Measurements from ENCODE around the gene ING2. TPM values are rescaled to one million over a fixed set of nuclear protein-coding genes. Genes with fewer than 3 reads are reported as not detected.
A peak's percentile ranks its signal among the peaks of the same experiment; 100 is the strongest.

The ING2 gene
- total RNA-seq, 1 experiment from 2014 or later, result 7.5 TPM

DNA sequence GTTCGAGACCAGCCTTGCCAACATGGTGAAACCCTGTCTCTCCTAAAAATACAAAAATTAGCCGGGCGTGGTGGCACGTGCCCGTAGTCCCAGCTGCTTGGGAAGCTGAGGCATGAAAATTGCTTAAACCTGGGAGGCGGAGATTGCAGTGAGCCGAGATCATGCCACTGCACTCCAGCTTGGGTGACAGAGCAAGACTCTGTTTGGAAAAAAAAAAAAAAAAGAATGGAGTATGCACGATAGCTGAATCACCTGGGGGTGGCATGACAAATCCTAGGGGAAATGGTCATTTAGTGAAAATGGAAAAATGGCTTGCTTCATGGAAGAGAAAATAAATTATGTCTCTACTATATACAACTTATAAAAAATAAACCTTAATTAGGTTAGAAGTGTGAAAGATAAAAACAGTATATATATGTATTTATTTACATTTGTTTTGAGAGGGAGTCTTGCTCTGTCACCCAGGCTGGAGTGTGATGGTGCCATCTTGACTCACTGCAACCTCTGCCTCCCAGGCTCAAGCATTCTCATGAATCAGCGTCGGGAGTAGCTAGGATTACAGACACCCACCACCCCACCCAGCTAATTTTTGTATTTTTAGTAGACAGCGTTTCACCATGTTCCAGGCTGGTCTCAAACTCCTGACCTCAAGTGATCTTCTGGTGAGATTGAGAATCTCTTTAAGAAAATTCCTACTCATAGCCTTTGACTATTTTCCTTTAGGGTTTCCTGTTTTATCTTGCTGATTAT, 19.3 kb upstream of the ING2 start:
- Histone ChIP-seq H3K4me1 (ENCODE audit: low read length) (no peaks in the 10 kb centered on the region), H3K4me2 (ENCODE audit: low read depth, low read length, poor library complexity, severe bottlenecking) (no peak overlapping the region), H3K9me3 (ENCODE audit: low read length) (no peaks in the 10 kb centered on the region), H3K4me3 (ENCODE audit: low read length) (no peak overlapping the region), H4K20me1 (ENCODE audit: insufficient read depth, low read depth, low read length) (no peaks in the 10 kb centered on the region), H3K36me3 (ENCODE audit: insufficient read depth, low read length) (no peaks in the 10 kb centered on the region), H3K9me2 (replicated peaks; ENCODE audit: insufficient read depth, low read length) (no peaks in the 10 kb centered on the region), H2AFZ (ENCODE audit: low read length) (no peak overlapping the region), H3K79me2 (ENCODE audit: low read length) (no peaks in the 10 kb centered on the region), H3K9ac (ENCODE audit: low read length) (no peak overlapping the region), H3K27me3 (ENCODE audit: low read length) (no peaks in the 10 kb centered on the region), H3K27ac (ENCODE audit: low read length) (no peak overlapping the region)
- no peak for DNase-seq

DNA sequence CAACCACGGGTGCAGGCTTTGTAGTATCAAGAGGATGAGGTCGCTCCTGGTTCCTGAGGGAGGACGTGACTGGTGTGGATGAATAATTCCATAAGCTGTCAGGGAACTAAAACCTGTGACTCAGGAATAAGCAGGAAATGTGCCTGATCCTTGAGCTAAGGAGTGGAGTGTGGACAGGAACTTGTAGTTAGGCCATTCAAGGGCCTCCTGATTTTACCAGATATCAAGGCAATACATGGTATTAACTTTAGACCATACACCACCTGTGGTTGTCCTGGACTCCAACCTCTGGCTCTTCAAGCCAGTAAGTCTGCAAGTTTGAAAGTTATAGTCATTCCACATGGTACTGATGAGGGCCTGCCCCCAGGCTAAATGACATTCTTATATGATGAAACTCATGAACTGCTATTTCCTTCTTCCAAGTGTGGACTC, 12.1 kb upstream of the ING2 start:
- H2AFZ ChIP-seq (ENCODE audit: low read length), result no peak overlapping the region
- H3K79me2 ChIP-seq (ENCODE audit: low read length), result no peaks in the 10 kb centered on the region
- no peaks in the 10 kb centered on the region for H3K4me1 ChIP-seq (ENCODE audit: low read length)
- no peaks in the 10 kb centered on the region for H3K27me3 ChIP-seq (ENCODE audit: low read length)
- DNase-seq, result no peak
- H3K9me2 ChIP-seq (replicated peaks; ENCODE audit: insufficient read depth, low read length), result no peaks in the 10 kb centered on the region
- H3K9ac ChIP-seq (ENCODE audit: low read length), result no peak overlapping the region
- no peak overlapping the region for H3K27ac ChIP-seq (ENCODE audit: low read length)
- no peaks in the 10 kb centered on the region for H3K9me3 ChIP-seq (ENCODE audit: low read length)
- H4K20me1 ChIP-seq (ENCODE audit: insufficient read depth, low read depth, low read length), result no peaks in the 10 kb centered on the region
- H3K36me3 ChIP-seq (ENCODE audit: insufficient read depth, low read length), result no peaks in the 10 kb centered on the region
- no peak overlapping the region for H3K4me3 ChIP-seq (ENCODE audit: low read length)
- no peak overlapping the region for H3K4me2 ChIP-seq (ENCODE audit: low read depth, low read length, poor library complexity, severe bottlenecking)

DNA sequence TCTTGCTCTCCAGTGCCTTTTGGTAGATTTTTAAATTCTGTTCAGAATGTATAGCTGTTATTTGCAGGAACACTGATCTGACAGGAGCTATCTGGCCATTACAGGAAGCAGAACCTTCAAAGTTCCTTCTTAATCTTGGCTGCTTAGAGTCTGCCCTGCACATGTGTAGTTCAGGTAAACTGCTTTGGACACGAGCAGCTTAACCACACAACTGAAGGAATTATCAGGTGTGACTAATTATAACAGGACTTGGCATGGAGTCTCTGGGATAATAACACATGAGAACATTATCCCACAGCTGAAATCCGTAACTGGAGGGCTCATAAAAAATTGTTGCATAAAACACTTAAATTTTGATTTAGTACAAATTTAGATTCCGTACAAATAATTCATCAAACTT, 11.6 kb upstream of the ING2 start:
- Histone ChIP-seq H3K9ac (ENCODE audit: low read length) (no peak overlapping the region), H2AFZ (ENCODE audit: low read length) (no peak overlapping the region), H3K36me3 (ENCODE audit: insufficient read depth, low read length) (no peaks in the 10 kb centered on the region), H4K20me1 (ENCODE audit: insufficient read depth, low read depth, low read length) (no peaks in the 10 kb centered on the region), H3K4me2 (ENCODE audit: low read depth, low read length, poor library complexity, severe bottlenecking) (no peak overlapping the region), H3K27me3 (ENCODE audit: low read length) (no peaks in the 10 kb centered on the region), H3K27ac (ENCODE audit: low read length) (no peak overlapping the region), H3K79me2 (ENCODE audit: low read length) (no peaks in the 10 kb centered on the region), H3K9me2 (replicated peaks; ENCODE audit: insufficient read depth, low read length) (no peaks in the 10 kb centered on the region), H3K9me3 (ENCODE audit: low read length) (no peaks in the 10 kb centered on the region), H3K4me1 (ENCODE audit: low read length) (no peaks in the 10 kb centered on the region), H3K4me3 (ENCODE audit: low read length) (no peak overlapping the region)
- DNase-seq, result no peak

DNA sequence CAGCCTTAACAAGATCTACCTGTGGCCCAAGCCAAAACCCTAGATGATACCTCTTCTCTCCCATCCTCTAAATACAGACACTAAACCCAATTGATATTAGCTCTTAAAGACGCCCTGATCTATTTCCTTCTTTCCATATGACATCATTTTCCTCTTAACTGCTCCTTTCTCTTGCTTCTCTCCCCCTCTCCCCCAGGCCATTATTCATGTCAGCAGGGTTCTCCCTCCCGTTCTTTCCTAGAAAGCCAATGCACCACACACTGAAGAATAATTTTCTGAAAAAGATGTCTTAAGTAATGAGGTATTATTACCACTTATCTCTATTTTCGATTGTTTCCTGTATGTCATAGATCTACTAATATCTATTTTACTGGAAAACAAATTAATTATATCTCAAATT, 9.7 kb upstream of the ING2 start:
- no peak for DNase-seq
- H3K9me2 ChIP-seq (replicated peaks; ENCODE audit: insufficient read depth, low read length), result no peaks in the 10 kb centered on the region
- H2AFZ ChIP-seq (ENCODE audit: low read length), result no peak overlapping the region
- H3K79me2 ChIP-seq (ENCODE audit: low read length), result peaks cover 6% of the 10 kb centered on the region; the same call in 1 of the 2 replicates
- H3K27ac ChIP-seq (ENCODE audit: low read length), result no peak overlapping the region
- H3K4me2 ChIP-seq (ENCODE audit: low read depth, low read length, poor library complexity, severe bottlenecking), result no peak overlapping the region
- no peaks in the 10 kb centered on the region for H3K36me3 ChIP-seq (ENCODE audit: insufficient read depth, low read length)
- no peaks in the 10 kb centered on the region for H4K20me1 ChIP-seq (ENCODE audit: insufficient read depth, low read depth, low read length)
- H3K4me3 ChIP-seq (ENCODE audit: low read length), result no peak overlapping the region
- no peaks in the 10 kb centered on the region for H3K4me1 ChIP-seq (ENCODE audit: low read length)
- H3K9ac ChIP-seq (ENCODE audit: low read length), result no peak overlapping the region
- H3K27me3 ChIP-seq (ENCODE audit: low read length), result no peaks in the 10 kb centered on the region
- H3K9me3 ChIP-seq (ENCODE audit: low read length), result no peaks in the 10 kb centered on the region

DNA sequence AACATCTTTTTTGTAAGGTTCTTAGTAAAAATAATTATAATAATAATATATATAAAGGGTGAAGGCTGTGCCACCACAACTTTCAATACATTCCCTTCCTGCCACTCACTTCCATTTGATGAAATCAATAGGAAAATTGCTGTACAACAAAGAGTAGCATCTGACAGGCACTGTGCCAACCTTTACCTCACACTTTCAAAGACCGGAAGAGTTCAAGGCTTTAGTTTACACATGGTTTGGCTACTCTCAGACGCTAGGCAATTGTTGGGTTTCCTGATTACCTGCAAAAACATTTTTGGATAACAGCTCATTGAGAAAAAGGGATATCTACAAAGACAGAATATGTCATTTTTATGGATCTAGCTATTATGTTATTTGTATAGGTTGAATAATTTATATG, 5.5 kb upstream of the ING2 start:
- Histone ChIP-seq H3K79me2 (ENCODE audit: low read length) (peaks cover 30% of the 10 kb centered on the region), H3K4me1 (ENCODE audit: low read length) (peaks cover 15% of the 10 kb centered on the region), H3K4me3 (ENCODE audit: low read length) (no peak overlapping the region), H2AFZ (ENCODE audit: low read length) (no peak overlapping the region), H3K36me3 (ENCODE audit: insufficient read depth, low read length) (no peaks in the 10 kb centered on the region), H3K9ac (ENCODE audit: low read length) (no peak overlapping the region), H4K20me1 (ENCODE audit: insufficient read depth, low read depth, low read length) (no peaks in the 10 kb centered on the region), H3K4me2 (ENCODE audit: low read depth, low read length, poor library complexity, severe bottlenecking) (no peak overlapping the region), H3K27me3 (ENCODE audit: low read length) (no peaks in the 10 kb centered on the region), H3K9me3 (ENCODE audit: low read length) (no peaks in the 10 kb centered on the region), H3K27ac (ENCODE audit: low read length) (no peak overlapping the region), H3K9me2 (replicated peaks; ENCODE audit: insufficient read depth, low read length) (no peaks in the 10 kb centered on the region)
- DNase-seq, result no peak

DNA sequence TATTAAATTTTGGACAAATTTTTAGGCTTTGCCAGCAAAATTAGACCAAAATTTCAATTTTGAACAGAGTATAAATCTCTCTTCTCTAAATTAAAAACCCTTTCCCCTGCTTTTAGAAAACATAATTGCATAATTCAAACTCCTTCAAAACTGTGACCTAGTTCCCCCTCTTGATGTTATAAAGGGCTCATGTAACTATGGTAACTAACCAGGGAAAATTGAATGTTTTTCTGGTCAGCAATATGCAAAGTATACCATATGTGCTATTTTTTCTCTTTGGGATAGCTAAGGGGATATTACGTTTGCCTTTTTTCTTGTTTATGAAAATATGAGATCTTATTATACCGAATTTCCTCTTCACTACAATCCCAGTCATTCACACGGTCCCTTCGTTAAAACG, 5.1 kb upstream of the ING2 start:
- Histone ChIP-seq H3K4me2 (ENCODE audit: low read depth, low read length, poor library complexity, severe bottlenecking) (no peak overlapping the region), H2AFZ (ENCODE audit: low read length) (no peak overlapping the region), H3K27me3 (ENCODE audit: low read length) (no peaks in the 10 kb centered on the region), H3K27ac (ENCODE audit: low read length) (no peak overlapping the region), H3K9ac (ENCODE audit: low read length) (no peak overlapping the region), H3K79me2 (ENCODE audit: low read length) (peaks cover 30% of the 10 kb centered on the region), H3K4me1 (ENCODE audit: low read length) (peaks cover 15% of the 10 kb centered on the region), H3K36me3 (ENCODE audit: insufficient read depth, low read length) (no peaks in the 10 kb centered on the region), H3K9me3 (ENCODE audit: low read length) (no peaks in the 10 kb centered on the region), H3K4me3 (ENCODE audit: low read length) (no peak overlapping the region), H4K20me1 (ENCODE audit: insufficient read depth, low read depth, low read length) (no peaks in the 10 kb centered on the region), H3K9me2 (replicated peaks; ENCODE audit: insufficient read depth, low read length) (no peaks in the 10 kb centered on the region)
- no peak for DNase-seq

DNA sequence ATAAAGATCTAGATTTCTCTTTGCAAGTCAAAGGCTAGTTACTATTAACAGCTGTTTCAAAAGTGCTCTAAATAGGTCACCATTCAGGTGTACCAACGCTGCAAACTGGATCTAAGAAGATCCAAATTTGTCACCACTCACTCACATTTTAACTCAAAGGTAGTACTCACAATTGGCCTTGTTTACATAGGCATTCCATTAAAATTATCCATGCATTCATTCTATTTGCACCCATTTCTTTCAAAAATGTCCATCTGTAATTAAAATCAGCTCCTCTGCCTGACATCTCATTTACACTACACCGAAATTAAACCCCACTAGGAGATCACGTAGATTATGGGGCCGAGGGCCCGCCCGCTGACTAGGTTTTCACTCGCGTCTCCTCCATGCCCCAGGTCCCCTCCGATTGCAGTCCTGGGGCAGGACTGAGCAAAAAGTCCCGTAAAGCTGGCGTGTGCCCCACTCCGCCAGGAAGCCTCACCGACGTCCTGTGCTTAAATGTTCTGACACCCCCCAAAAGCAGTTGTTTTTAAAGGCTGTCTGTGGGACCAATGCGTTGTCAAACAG, 1.3 kb upstream of the ING2 start:
- peak; percentile 68 for DNase-seq
- Histone ChIP-seq H3K4me3 (ENCODE audit: low read length) (peak overlapping the region; percentile 75), H3K79me2 (ENCODE audit: low read length) (peaks cover 55% of the 10 kb centered on the region), H4K20me1 (ENCODE audit: insufficient read depth, low read depth, low read length) (0 out of 2 replicates have a peak, but pooled peaks cover 4% of the 10 kb centered on the region), H3K4me1 (ENCODE audit: low read length) (peaks cover 26% of the 10 kb centered on the region), H3K36me3 (ENCODE audit: insufficient read depth, low read length) (no peaks in the 10 kb centered on the region), H3K9me3 (ENCODE audit: low read length) (no peaks in the 10 kb centered on the region), H3K27ac (ENCODE audit: low read length) (peak overlapping the region; percentile 71), H3K9ac (ENCODE audit: low read length) (peak overlapping the region; percentile 78), H3K27me3 (ENCODE audit: low read length) (no peaks in the 10 kb centered on the region), H3K9me2 (replicated peaks; ENCODE audit: insufficient read depth, low read length) (no peaks in the 10 kb centered on the region), H2AFZ (ENCODE audit: low read length) (no peak overlapping the region; the same call in 1 of the 2 replicates), H3K4me2 (ENCODE audit: low read depth, low read length, poor library complexity, severe bottlenecking) (peak overlapping the region; percentile 85)

DNA sequence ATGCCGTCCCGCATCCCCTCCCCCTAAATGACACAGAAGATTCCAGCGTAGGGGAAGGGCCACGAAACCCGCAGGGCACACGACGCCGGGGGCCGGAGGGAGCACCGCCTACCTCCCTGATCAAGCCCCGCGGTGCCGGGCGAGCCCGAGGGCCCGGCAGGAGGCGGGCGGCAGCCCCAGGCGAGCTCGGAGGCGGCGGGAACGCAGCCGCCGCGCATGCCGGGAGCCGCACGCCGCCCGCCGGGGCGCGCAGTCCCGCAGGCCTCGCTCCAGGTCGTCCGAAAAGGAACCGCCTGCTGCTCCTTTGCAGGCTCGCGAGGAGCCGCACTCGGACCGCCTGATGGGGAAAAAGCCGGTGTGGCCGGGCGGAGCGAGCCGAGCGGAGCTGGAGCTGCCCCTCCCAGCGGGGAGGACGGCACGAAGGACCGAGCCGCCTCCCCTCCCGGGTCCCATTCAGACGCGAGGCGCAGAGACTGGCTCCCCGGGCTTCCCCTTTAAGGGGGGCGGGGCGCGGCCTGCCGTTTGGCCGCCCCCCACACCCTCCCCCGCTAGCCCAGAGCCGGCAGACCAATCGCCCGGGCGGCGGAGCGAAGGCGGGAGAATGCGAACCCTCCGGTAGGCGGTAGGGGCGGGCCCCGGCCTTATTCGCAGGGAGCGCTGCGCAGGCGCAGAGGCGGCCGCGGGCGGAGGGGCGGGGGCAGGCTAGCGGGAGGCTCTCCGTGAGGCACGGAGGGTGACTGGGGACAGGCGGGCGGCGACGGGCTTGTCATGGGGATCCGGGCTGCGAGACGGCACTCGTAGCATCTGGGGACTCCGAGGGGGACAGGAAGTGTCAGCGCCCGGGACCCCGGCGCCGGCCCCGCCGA, 561 bp upstream of the ING2 start:
- DNase-seq, result peak; percentile 96
- H3K36me3 ChIP-seq (ENCODE audit: insufficient read depth, low read length), result no peaks in the 10 kb centered on the region
- peak overlapping the region; percentile 71 for H3K27ac ChIP-seq (ENCODE audit: low read length)
- peak overlapping the region; percentile 82 for H3K4me3 ChIP-seq (ENCODE audit: low read length)
- no peaks in the 10 kb centered on the region for H3K27me3 ChIP-seq (ENCODE audit: low read length)
- peak overlapping the region; percentile 85 for H3K4me2 ChIP-seq (ENCODE audit: low read depth, low read length, poor library complexity, severe bottlenecking)
- 0 out of 2 replicates have a peak, but pooled peaks cover 4% of the 10 kb centered on the region for H4K20me1 ChIP-seq (ENCODE audit: insufficient read depth, low read depth, low read length)
- H2AFZ ChIP-seq (ENCODE audit: low read length), result no peak overlapping the region; the same call in 1 of the 2 replicates
- H3K9ac ChIP-seq (ENCODE audit: low read length), result peak overlapping the region; percentile 78
- H3K9me3 ChIP-seq (ENCODE audit: low read length), result no peaks in the 10 kb centered on the region
- H3K4me1 ChIP-seq (ENCODE audit: low read length), result peaks cover 26% of the 10 kb centered on the region
- H3K79me2 ChIP-seq (ENCODE audit: low read length), result peaks cover 61% of the 10 kb centered on the region
- no peaks in the 10 kb centered on the region for H3K9me2 ChIP-seq (replicated peaks; ENCODE audit: insufficient read depth, low read length)

Data from Karpas-422 (cell line).